Stimulated activated CD4-positive, alpha-beta T cell treated with anti-CD3 and anti-CD28 coated beads, Interleukin-4, amount 100 ng/mL, for 1 hour (primary cell): Measurements from ENCODE around the gene KNCN.

Experiments used
- DNase-seq: peaks from one replicate; pipeline ENCODE4 v3.0.0-alpha.2; 2020

The KNCN gene

GRCh38 chr1:46568461-46568891, 17.0 kb upstream of the KNCN start:
- DNase-seq = no peak

DNA sequence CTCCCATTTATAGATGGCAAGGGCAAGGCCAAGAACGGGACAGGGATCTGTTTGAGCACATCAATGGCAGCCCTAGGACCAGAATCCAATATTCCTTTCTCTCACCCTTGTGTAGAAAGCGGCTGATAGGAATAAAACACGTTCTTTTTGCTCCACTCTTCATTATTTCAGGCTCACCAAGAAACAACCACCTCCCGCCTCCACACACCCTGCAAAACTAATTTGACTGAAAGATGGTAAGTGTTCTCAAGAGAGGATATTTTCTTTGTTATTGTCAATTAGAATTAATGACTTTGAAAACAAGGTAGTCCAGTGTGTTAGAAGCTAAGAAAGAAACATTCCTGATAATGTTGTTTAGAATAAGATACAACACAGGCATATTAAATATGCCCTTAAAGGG, 11.9 kb upstream of the KNCN start:
- no peak for DNase-seq

- no peak for DNase-seq
Observed at GRCh38 chr1:46562498-46562897, 11.1 kb upstream of the KNCN start.

GRCh38 chr1:46558966-46559365, 7.5 kb upstream of the KNCN start:
- DNase-seq = no peak

GRCh38 chr1:46558141-46558963, 6.9 kb upstream of the KNCN start:
- DNase-seq = no peak

GRCh38 chr1:46557403-46557802, 6.0 kb upstream of the KNCN start:
- DNase-seq = no peak

DNA sequence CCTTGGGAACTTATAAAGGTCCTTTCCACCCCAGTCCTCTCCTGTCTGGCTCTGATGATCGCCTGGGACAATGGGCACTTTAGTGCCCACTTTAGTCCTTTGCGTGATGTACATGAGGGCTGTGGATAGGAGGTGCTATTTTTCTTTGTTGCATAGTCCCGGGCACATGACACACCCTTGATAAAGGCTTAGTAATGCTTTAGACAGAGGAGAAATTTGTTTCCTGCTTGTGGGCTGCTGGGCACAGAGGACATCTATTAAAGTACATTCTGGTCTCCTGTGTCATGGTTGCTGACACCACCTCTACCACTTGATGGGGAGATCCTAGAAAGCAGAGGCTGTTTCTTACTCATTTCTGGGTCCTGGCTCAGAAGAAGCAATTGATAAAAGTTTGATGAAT, 5.4 kb upstream of the KNCN start:
- no peak for DNase-seq

DNA sequence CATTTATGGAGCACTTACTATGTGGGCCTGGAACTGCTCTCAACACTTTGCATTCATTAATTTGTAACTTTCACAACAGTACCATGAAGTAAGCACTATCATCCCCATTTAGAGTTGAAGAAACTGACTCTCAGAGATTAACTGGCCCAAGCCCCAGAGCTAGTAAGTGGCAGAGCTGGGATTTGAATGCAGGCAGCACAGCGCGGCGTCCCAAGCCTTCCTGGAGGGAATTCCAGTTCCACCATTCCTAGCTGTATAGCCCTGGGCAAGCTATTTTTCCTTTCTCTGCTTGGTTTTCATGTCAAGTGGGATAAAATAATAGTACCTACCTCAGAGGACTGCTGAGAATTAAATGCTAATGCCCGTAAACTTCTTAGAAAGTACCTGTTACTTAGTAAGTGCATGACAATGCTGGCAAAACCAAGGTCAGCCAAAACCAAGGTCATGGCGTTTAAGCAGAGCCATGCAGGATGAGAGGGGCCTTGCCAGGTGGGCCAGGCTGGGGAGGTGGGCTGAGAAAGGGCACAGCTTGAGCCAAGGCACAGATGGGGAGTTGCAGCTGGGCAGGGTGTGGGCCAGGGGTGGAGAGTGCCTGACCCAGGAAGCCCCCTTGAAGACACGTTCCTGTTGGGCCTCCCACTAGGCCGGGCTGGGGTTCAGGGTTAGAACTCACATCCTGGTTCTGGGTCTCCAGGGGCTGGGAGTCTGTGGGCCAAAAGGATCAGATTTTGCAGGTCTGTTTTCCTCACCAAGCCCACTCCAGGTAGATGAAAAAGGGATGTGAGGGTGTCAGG, 4.6 kb upstream of the KNCN start:
- DNase-seq = no peak

GRCh38 chr1:46554597-46555381, 3.3 kb upstream of the KNCN start:
- DNase-seq = no peak

DNA sequence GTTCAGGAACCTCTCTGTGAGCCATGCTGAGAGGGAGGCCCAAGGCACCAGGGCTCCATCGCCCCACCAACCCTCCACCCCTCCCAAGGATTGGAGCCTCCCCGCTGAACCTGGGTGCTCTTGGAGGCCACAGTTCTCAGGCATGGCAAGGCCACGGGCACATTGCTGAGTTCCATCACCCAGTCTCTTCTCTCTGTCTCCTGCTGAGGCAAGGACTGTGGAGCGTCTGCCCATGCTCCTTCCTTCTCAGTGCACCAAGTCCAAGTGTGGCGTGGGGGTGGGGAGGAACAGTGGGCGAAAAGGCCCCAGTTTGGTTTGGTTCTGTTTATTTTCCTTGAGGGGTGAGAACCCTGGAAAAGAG, 2.8 kb upstream of the KNCN start:
- DNase-seq = no peak

DNA sequence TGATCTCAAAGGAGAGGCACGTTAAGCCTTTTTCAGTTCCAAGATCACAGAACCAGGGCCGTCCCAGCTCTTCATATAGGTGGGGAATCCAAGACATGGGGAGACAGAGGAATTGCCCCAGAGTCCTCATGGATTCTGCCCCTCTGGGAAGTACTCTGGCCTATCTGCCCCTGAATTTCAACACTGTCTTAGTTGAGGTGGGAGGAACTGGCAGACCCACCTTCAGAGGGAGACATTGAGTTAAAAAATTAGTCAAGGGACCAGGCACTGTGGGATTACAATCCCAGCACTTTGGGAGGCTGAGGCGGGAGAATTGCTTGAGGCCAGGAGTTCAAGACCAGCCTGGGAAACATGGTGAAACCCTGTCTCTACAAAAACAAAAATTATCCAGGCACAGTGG, 2.1 kb upstream of the KNCN start:
- DNase-seq = no peak

DNA sequence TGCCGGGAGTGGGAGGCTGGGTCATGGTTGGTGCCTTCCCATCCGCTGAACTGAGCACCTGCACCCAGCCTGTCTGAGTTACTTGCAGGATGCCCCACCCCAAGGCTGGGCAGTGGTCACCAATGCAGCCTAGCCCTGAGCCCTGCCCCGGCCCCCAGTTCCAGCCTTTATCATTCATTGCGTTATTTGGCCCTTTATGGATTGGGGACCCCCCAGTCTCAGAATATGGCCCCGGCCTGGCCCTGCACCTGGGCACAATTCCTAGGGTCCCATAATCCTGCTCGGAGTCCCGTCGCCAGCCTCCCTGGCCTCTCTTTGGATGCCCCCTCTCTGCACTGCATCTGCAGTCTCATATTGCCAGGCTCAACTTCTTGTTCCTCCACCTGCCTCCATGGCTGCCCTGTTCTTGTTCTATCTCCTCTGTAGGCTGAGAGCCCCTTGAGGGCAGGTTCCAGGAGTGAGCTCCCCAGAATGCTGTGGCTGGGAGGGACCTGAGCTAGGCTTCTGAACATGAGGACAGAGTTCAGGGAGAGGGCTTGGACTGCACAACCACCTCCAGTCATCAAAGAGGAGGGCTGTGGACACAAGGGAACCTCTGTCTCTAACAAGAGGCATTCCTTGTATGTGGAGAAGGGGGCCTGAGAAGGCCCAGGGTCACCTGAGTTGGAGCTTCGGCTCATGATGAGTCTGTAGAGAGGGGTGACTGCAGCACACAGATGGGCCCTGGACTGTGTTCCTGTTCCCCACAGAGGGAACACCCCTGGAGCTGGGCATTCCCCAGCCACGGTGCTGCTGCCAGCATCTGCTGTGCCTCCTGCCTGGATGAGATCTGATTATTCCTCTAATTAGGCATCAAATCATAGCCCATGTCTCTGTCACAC, 1.1 kb upstream of the KNCN start:
- no peak for DNase-seq

DNA sequence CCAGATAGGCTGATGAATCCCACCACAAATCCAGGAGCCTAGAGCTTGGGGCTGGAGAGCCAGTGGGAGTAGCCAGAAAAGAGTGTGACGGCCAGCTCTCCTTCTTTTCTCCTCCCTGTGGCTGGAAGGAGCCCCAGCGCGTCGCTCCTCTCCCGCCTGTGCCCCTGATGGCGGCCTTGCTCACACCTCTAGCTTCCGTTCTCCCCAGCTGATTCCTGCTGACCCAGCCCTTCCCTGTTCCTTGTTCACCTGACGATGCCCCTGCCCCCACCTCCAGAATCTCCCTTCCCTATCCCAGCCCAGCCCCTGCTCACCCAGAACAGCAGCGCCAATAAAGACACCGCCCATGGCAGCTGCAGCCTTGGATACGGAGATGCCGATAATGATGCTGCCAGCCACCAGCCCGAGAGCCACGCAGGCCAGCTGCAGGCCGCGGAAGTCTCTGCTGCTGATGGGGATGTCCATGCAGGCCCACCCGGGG, 656 bp downstream of the KNCN start:
- DNase-seq = no peak

- DNase-seq = no peak
Observed at GRCh38 chr1:46549697-46550681, 1.5 kb downstream of the KNCN start.

DNA sequence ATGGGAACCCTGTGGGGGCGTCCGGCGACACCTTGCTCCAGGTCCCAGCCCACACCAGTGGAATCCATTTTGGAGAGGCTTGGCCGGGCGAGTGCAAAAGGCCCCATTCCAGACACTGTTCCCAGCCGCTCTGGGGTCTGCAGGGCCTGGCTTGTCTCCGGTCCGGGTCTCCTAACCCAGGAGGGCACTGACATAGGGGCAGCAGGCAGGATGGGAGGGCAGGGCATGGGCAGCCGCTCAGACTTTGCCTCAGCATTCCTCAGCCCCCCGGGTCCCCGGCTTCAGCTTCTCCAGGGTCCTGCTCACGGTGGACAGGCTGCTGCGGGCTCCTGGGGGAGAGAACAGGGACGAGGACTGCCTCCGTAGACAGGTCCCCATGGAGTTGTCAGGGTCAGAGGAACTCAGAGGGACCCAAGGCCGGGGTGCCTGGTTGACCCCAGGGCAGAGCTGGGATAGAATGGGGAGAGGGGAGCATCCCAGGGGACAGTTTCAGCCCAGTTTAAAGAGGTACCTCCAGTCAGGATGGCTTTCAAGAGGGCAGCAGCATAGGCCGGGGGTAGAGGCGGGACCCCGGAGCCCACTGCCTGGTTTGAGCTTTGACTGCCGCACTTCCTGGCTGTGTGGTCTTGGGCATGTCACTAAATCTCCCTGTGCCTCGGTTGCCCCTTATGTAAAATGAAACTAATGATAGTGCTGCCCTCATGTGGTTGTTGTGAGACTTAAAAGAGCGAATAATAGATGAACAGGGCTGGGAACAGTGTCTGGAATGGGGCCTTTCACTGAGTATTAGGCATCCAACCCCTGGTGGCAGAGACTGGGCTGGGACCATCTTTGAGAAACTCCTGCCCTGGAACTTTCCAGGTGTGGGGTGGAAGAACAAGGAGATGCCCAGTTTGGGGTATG, 3.7 kb downstream of the KNCN start:
- DNase-seq = no peak

DNA sequence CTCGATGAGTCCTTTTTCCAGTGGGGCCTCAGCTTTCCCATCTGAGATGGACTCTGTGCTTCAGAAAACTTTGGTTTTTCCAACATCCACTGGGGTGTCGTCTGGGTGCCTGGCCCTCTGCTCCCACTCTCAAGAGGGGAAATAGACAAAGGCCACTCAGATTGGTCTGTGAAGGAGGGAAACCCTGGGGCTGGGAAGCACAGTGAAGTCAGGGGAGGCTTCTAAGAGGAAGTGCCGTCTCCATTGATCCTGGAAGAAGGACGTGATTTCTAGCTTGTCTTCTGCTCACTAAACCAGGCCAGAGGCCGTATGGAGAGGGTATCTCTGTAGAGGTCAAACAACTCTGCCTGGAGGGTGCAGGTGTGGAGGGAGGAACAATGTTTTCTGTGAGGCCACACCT, 5.2 kb downstream of the KNCN start:
- no peak for DNase-seq

DNA sequence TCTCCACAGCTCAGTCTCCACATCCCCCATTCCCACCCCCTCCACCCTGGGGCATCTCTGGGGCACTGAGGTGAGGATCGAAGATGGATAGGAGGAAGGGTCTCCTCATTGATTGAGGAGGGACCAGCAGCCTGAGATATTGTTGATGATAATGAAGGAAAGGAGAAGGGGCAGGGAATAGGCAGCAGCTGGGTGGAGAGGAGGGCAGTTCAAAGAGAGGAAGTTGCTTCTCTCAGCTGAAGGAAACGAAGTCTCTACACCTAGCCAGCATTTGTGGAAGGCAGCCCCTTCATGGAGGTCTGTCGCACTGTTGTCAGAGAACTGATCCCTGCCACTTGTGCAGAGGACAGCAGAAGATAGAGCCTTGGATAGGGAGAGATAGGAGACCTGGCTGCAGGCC, 5.7 kb downstream of the KNCN start:
- DNase-seq = no peak

- DNase-seq = no peak
Observed at GRCh38 chr1:46544561-46545240, 6.7 kb downstream of the KNCN start.
